22Rv1 (cell line): ENCODE measurements around the gene IRF1.

Experiments used
- ZFX ChIP-seq: fragments of 450-650 bp; IDR thresholded peaks from 2 replicates; pipeline ENCODE4 v1.6.1; 2017; ENCODE audit warnings: antibody characterized with exemption, borderline replicate concordance
- TF ChIP-seq, protein P1 (sequence below): fragments of 450-650 bp; IDR thresholded peaks from 2 replicates; pipeline ENCODE4 v1.5.1; 2017; ENCODE audit warnings: mild to moderate bottlenecking

DNA sequence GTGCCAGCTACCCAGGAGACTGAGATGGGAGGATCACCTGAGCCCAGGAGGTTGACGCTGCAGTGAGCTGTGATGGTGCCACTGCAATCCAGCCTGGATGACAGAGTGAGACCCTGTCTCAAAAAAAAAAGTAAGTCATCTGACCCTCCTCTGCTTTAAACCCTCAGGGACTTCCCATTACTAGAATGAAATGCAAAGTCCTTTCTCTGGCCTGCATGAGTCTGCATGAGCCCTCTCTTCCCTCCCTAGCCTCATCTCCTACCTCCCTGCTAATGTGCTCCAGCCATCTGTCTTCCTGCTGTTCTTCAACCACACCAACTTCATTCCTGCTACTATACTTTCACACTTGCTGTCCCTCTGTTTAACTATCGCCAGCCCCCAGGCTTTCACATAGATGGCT lies 37.4 kb upstream of the IRF1 start:
- TF ChIP-seq, protein P1, sequence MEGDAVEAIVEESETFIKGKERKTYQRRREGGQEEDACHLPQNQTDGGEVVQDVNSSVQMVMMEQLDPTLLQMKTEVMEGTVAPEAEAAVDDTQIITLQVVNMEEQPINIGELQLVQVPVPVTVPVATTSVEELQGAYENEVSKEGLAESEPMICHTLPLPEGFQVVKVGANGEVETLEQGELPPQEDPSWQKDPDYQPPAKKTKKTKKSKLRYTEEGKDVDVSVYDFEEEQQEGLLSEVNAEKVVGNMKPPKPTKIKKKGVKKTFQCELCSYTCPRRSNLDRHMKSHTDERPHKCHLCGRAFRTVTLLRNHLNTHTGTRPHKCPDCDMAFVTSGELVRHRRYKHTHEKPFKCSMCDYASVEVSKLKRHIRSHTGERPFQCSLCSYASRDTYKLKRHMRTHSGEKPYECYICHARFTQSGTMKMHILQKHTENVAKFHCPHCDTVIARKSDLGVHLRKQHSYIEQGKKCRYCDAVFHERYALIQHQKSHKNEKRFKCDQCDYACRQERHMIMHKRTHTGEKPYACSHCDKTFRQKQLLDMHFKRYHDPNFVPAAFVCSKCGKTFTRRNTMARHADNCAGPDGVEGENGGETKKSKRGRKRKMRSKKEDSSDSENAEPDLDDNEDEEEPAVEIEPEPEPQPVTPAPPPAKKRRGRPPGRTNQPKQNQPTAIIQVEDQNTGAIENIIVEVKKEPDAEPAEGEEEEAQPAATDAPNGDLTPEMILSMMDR, result no peak
- no peak for TF ChIP-seq ZFX
